Trophoblast cell (in vitro differentiated cells and primary cell): Measurements from ENCODE around the gene CACNA1C.

Experiments
- DNase-seq, 2 donors: peaks; one replicate each; pipeline ENCODE4 v3.0.0-alpha.2; 2016
- H2AFZ ChIP-seq: 2 replicates; pipeline ENCODE4 v1.6.1; 2013; ENCODE audit warnings: low read length, moderate library complexity, mild to moderate bottlenecking; ENCODE audit not compliant: insufficient read depth, poor library complexity
- H2AK5ac ChIP-seq: 2 replicates; pipeline ENCODE4 v1.6.1; 2013; ENCODE audit warnings: mild to moderate bottlenecking, low read length
- H2BK120ac ChIP-seq: 2 replicates; pipeline ENCODE4 v1.6.1; 2013; ENCODE audit warnings: low read length, mild to moderate bottlenecking, moderate library complexity; ENCODE audit not compliant: insufficient read depth, poor library complexity
- H2BK12ac ChIP-seq: 2 replicates; pipeline ENCODE4 v1.6.1; 2013; ENCODE audit warnings: mild to moderate bottlenecking, low read length, moderate library complexity
- H2BK5ac ChIP-seq: 2 replicates; pipeline ENCODE4 v1.6.1; 2013; ENCODE audit warnings: low read length, low read depth, moderate library complexity, mild to moderate bottlenecking; ENCODE audit not compliant: poor library complexity
- H3K14ac ChIP-seq: 2 replicates; pipeline ENCODE4 v1.6.1; 2013; ENCODE audit warnings: mild to moderate bottlenecking, low read length
- H3K18ac ChIP-seq: 2 replicates; pipeline ENCODE4 v1.6.1; 2013; ENCODE audit warnings: mild to moderate bottlenecking, low read length
- H3K23ac ChIP-seq: 2 replicates; pipeline ENCODE4 v1.6.1; 2013; ENCODE audit warnings: low read length
- H3K27ac ChIP-seq: 2 replicates; pipeline ENCODE4 v1.5.1; 2013; ENCODE audit warnings: low read depth, mild to moderate bottlenecking, inconsistent platforms, low read length, moderate library complexity
- H3K27me3 ChIP-seq: 2 replicates; pipeline ENCODE4 v1.6.1; 2013; ENCODE audit warnings: inconsistent platforms, mild to moderate bottlenecking, low read length, moderate library complexity; ENCODE audit not compliant: insufficient read depth
- H3K36me3 ChIP-seq, 2 experiments: 1 replicate in 1 of 2; 2 replicates in 1 of 2; pipeline ENCODE4 v1.6.1; 2013; ENCODE audit warnings: low read length in 2 of 2, mild to moderate bottlenecking in 2 of 2, moderate library complexity in 1 of 2; ENCODE audit not compliant: insufficient read depth in 2 of 2, control insufficient read depth in 1 of 2
- H3K4ac ChIP-seq: 2 replicates; pipeline ENCODE4 v1.6.1; 2013; ENCODE audit warnings: low read depth, mild to moderate bottlenecking, low read length, moderate library complexity
- H3K4me1 ChIP-seq, 2 experiments: 1 replicate in 1 of 2; 2 replicates in 1 of 2; pipeline ENCODE4 v1.6.1; 2013; ENCODE audit warnings: low read length in 2 of 2, mild to moderate bottlenecking in 2 of 2, moderate library complexity in 1 of 2; ENCODE audit not compliant: insufficient read depth in 2 of 2, control insufficient read depth in 1 of 2
- H3K4me2 ChIP-seq: 2 replicates; pipeline ENCODE4 v1.6.1; 2013; ENCODE audit warnings: inconsistent platforms, mild to moderate bottlenecking, low read length, moderate library complexity
- H3K4me3 ChIP-seq: 2 replicates; pipeline ENCODE4 v1.5.1; 2013; ENCODE audit warnings: mild to moderate bottlenecking, low read depth, low read length, inconsistent platforms
- H3K79me1 ChIP-seq: one replicate; pipeline ENCODE4 v1.6.1; 2013; ENCODE audit warnings: low read length
- H3K79me2 ChIP-seq: 2 replicates; pipeline ENCODE4 v1.6.1; 2013; ENCODE audit warnings: low read length, mild to moderate bottlenecking; ENCODE audit not compliant: control insufficient read depth, insufficient read depth, poor library complexity
- H3K9ac ChIP-seq: 2 replicates; pipeline ENCODE4 v1.6.1; 2013; ENCODE audit warnings: mild to moderate bottlenecking, low read length
- H3K9me3 ChIP-seq: 2 replicates; pipeline ENCODE4 v1.6.1; 2013; ENCODE audit warnings: low read depth, mild to moderate bottlenecking, control low read depth, inconsistent platforms, low read length; ENCODE audit not compliant: insufficient read depth
- H4K12ac ChIP-seq: 2 replicates; pipeline ENCODE4 v1.6.1; 2013; ENCODE audit warnings: low read depth, mild to moderate bottlenecking, low read length, moderate library complexity
- H4K8ac ChIP-seq: 2 replicates; pipeline ENCODE4 v1.6.1; 2013; ENCODE audit warnings: low read depth, mild to moderate bottlenecking, low read length, moderate library complexity
- H4K91ac ChIP-seq: one replicate; pipeline ENCODE4 v1.6.1; 2013; ENCODE audit warnings: low read depth, mild to moderate bottlenecking, low read length, moderate library complexity
- WGBS: extraction: QIAGEN DNeasy Blood & Tissue Kit; methylation state at CpG from one replicate; pipeline ENCODE4 v1.1.7; 2013; ENCODE audit warnings: missing lambda C conversion rate; ENCODE audit not compliant: insufficient read length, insufficient coverage; ENCODE audit errors: extremely low coverage; 5-methylcytosine and 5-hydroxymethylcytosine counted together

CACNA1C gene

GRCh38 chr12:2557597-2557996 lies 504.8 kb downstream of the CACNA1C start:
- H4K8ac ChIP-seq, result no peak overlapping the region
- no peaks in the 10 kb centered on the region for H3K4me1 ChIP-seq
- H2BK5ac ChIP-seq, result no peak overlapping the region
- peak overlapping the region; percentile 10 for H3K4me3 ChIP-seq
- no peak overlapping the region for H4K12ac ChIP-seq
- H3K23ac ChIP-seq, result no peak overlapping the region
- no peaks in the 10 kb centered on the region for H3K79me1 ChIP-seq
- no peak overlapping the region for H3K4ac ChIP-seq
- no peak overlapping the region for H3K27ac ChIP-seq
- no CpG with 5 or more reads among the region's 3 CpGs for WGBS
- H2AFZ ChIP-seq, result no peak overlapping the region
- no peaks in the 10 kb centered on the region for H3K27me3 ChIP-seq
- no peak for DNase-seq
- no peak overlapping the region for H3K9ac ChIP-seq
- no peak overlapping the region for H2BK12ac ChIP-seq
- no peaks in the 10 kb centered on the region for H3K79me2 ChIP-seq
- no peak overlapping the region for H4K91ac ChIP-seq
- H3K18ac ChIP-seq, result no peak overlapping the region
- H3K9me3 ChIP-seq, result peaks cover 3% of the 10 kb centered on the region
- H3K14ac ChIP-seq, result no peak overlapping the region
- no peak overlapping the region for H2AK5ac ChIP-seq
- no peak overlapping the region for H2BK120ac ChIP-seq
- H3K36me3 ChIP-seq, result peaks cover 11 to 16% of the 10 kb centered on the region in 2 experiments
- no peak overlapping the region for H3K4me2 ChIP-seq

GRCh38 chr12:2559931-2560330 lies 507.1 kb downstream of the CACNA1C start:
- no peak overlapping the region for H3K27ac ChIP-seq
- DNase-seq, result no peak
- H2BK120ac ChIP-seq, result no peak overlapping the region
- H3K23ac ChIP-seq, result no peak overlapping the region
- H2AFZ ChIP-seq, result no peak overlapping the region
- no peaks in the 10 kb centered on the region for H3K79me2 ChIP-seq
- H3K9me3 ChIP-seq, result no peaks in the 10 kb centered on the region
- no peak overlapping the region for H4K91ac ChIP-seq
- no peaks in the 10 kb centered on the region for H3K4me1 ChIP-seq
- no peaks in the 10 kb centered on the region for H3K79me1 ChIP-seq
- no peak overlapping the region for H2BK12ac ChIP-seq
- WGBS, result no CpG with 5 or more reads among the region's 6 CpGs
- H3K4me3 ChIP-seq, result no peak overlapping the region
- no peak overlapping the region for H3K18ac ChIP-seq
- H4K8ac ChIP-seq, result no peak overlapping the region
- H3K27me3 ChIP-seq, result no peaks in the 10 kb centered on the region
- H3K4me2 ChIP-seq, result no peak overlapping the region
- no peak overlapping the region for H4K12ac ChIP-seq
- no peak overlapping the region for H3K9ac ChIP-seq
- H3K36me3 ChIP-seq, result peaks cover 3 to 11% of the 10 kb centered on the region in 2 experiments
- H3K4ac ChIP-seq, result no peak overlapping the region
- H3K14ac ChIP-seq, result no peak overlapping the region
- H2BK5ac ChIP-seq, result no peak overlapping the region
- H2AK5ac ChIP-seq, result no peak overlapping the region

GRCh38 chr12:2560356-2560755 lies 507.6 kb downstream of the CACNA1C start:
- Histone ChIP-seq H4K91ac (no peak overlapping the region), H3K27me3 (no peaks in the 10 kb centered on the region), H3K18ac (no peak overlapping the region), H2BK12ac (no peak overlapping the region), H4K12ac (no peak overlapping the region), H4K8ac (no peak overlapping the region), H3K23ac (no peak overlapping the region), H3K4me2 (no peak overlapping the region), H2BK5ac (no peak overlapping the region), H3K14ac (no peak overlapping the region), H3K4me3 (no peak overlapping the region), H3K27ac (no peak overlapping the region), H2AK5ac (no peak overlapping the region), H2BK120ac (no peak overlapping the region), H3K79me2 (no peaks in the 10 kb centered on the region), H3K36me3 (peaks cover 2 to 6% of the 10 kb centered on the region in 2 experiments), H3K9ac (no peak overlapping the region), H2AFZ (no peak overlapping the region), H3K4me1 (no peaks in the 10 kb centered on the region), H3K79me1 (no peaks in the 10 kb centered on the region), H3K4ac (no peak overlapping the region), H3K9me3 (no peaks in the 10 kb centered on the region)
- no CpG with 5 or more reads among the region's 4 CpGs for WGBS
- no peak for DNase-seq

GRCh38 chr12:2561367-2561766 lies 508.6 kb downstream of the CACNA1C start:
- no peak overlapping the region for H3K14ac ChIP-seq
- H2AFZ ChIP-seq, result no peak overlapping the region
- no peak overlapping the region for H2BK5ac ChIP-seq
- H3K27ac ChIP-seq, result no peak overlapping the region
- H4K91ac ChIP-seq, result no peak overlapping the region
- no peaks in the 10 kb centered on the region for H3K9me3 ChIP-seq
- no peak overlapping the region for H3K4me3 ChIP-seq
- no peak overlapping the region for H4K12ac ChIP-seq
- no peak overlapping the region for H4K8ac ChIP-seq
- H3K36me3 ChIP-seq, result peaks cover 2 to 6% of the 10 kb centered on the region in 2 experiments
- no peak overlapping the region for H3K9ac ChIP-seq
- H3K27me3 ChIP-seq, result no peaks in the 10 kb centered on the region
- no peak overlapping the region for H3K23ac ChIP-seq
- no CpG with 5 or more reads among the region's 10 CpGs for WGBS
- H3K4me1 ChIP-seq, result no peaks in the 10 kb centered on the region
- DNase-seq, result peak in 1 of 2 donors; percentile 4
- H3K79me1 ChIP-seq, result no peaks in the 10 kb centered on the region
- no peak overlapping the region for H3K4me2 ChIP-seq
- H3K4ac ChIP-seq, result no peak overlapping the region
- H2AK5ac ChIP-seq, result no peak overlapping the region
- no peak overlapping the region for H2BK120ac ChIP-seq
- H2BK12ac ChIP-seq, result no peak overlapping the region
- no peak overlapping the region for H3K18ac ChIP-seq
- no peaks in the 10 kb centered on the region for H3K79me2 ChIP-seq
